Esophagus muscularis mucosa (tissue), 3 donors: Measurements from ENCODE around the gene CD101.

Source experiments
- CTCF ChIP-seq, 3 experiments: fragments of 200-600 bp in 2 of 3; fragments of 450-650 bp in 1 of 3; sonication (generic) in 2 of 3; IDR thresholded peaks; one replicate each; pipeline ENCODE4 v1.5.1; 2017 to 2019; ENCODE audit warnings: antibody characterized with exemption in 3 of 3, mild to moderate bottlenecking in 2 of 3, moderate library complexity in 1 of 3
- EP300 ChIP-seq: sonication (generic); formaldehyde crosslinking; IDR thresholded peaks from one replicate; pipeline ENCODE4 v1.6.1; 2017; ENCODE audit warnings: antibody characterized with exemption

- no peak for TF ChIP-seq CTCF (IDR thresholded peaks at IDR 0.05)
- TF ChIP-seq EP300 = no peak
Measured at GRCh38 chr1:116958110-116958509, 43.5 kb upstream of the CD101 start.
